NB4 (cell line): Measurements from ENCODE around the gene TOPORS.

Experiments used
- CTCF ChIP-seq: IDR thresholded peaks from one replicate; pipeline ENCODE4 v1.5.1; 2012; ENCODE audit warnings: low read depth, low read length
- MAX ChIP-seq: IDR thresholded peaks from 2 replicates; pipeline ENCODE4 v1.6.1; 2011; ENCODE audit warnings: low read depth, low read length
- POLR2A ChIP-seq: IDR thresholded peaks from 2 replicates; pipeline ENCODE4 v1.6.1; 2011; ENCODE audit warnings: mild to moderate bottlenecking; ENCODE audit not compliant: insufficient read length; ENCODE audit errors: extremely low read depth

- TF ChIP-seq CTCF (no peak), POLR2A (no peak), MAX (no peak)
Measured at GRCh38 chr9:32558408-32558934, 6.1 kb upstream of the TOPORS start.
